Measurements from ENCODE around the gene SLC52A1.

SLC52A1 gene

GRCh38 chr17:5024604-5025003 is 10.6 kb downstream of the SLC52A1 start:
- no peak for TF ChIP-seq CTCF (IDR thresholded peaks at IDR 0.05; ENCODE audit: unreplicated experiment in 3 of 3)
- no peaks in the 10 kb centered on the region for H3K9me3 Mint-ChIP-seq
- no peaks in the 10 kb centered on the region for H3K4me1 Mint-ChIP-seq
- H3K27me3 Mint-ChIP-seq (ENCODE audit: low read depth), result peaks cover 2% of the 10 kb centered on the region
- H3K27ac Mint-ChIP-seq, result no peak overlapping the region
- H3K4me3 Mint-ChIP-seq, result no peak overlapping the region
- peaks cover 46% of the 10 kb centered on the region for H3K36me3 Mint-ChIP-seq (ENCODE audit: low read depth)

DNA sequence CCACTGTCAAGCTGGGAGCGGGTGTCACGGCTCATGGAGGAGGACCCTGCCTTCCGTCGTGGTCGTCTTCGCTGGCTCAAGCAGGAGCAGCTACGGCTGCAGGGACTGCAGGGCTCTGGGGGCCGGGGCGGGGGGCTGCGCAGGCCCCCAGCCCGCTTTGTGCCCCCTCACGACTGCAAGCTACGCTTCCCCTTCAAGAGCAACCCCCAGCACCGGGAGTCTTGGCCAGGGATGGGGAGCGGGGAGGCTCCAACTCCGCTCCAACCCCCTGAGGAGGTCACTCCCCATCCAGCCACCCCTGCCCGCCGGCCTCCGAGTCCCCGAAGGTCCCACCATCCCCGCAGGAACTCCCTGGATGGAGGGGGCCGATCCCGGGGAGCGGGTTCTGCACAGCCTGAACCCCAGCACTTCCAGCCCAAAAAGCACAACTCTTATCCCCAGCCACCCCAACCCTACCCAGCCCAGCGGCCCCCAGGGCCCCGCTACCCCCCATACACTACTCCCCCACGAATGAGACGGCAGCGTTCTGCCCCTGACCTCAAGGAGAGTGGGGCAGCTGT is 11.6 kb downstream of the SLC52A1 start:
- Mint-ChIP-seq H3K4me1 (no peaks in the 10 kb centered on the region), H3K27ac (no peak overlapping the region), H3K36me3 (ENCODE audit: low read depth) (peaks cover 55% of the 10 kb centered on the region), H3K27me3 (ENCODE audit: low read depth) (no peaks in the 10 kb centered on the region), H3K9me3 (no peaks in the 10 kb centered on the region), H3K4me3 (no peak overlapping the region)
- TF ChIP-seq CTCF (IDR thresholded peaks at IDR 0.05; ENCODE audit: unreplicated experiment in 3 of 3), result no peak

DNA sequence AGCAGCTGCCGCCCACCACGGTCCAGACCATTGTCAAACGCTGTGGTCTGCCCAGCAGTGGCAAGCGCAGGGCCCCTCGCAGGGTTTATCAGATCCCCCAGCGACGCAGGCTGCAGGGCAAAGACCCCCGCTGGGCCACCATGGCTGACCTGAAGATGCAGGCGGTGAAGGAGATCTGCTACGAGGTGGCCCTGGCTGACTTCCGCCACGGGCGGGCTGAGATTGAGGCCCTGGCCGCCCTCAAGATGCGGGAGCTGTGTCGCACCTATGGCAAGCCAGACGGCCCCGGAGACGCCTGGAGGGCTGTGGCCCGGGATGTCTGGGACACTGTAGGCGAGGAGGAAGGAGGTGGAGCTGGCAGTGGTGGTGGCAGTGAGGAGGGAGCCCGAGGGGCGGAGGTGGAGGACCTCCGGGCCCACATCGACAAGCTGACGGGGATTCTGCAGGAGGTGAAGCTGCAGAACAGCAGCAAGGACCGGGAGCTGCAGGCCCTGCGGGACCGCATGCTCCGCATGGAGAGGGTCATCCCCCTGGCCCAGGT is 13.0 kb downstream of the SLC52A1 start:
- TF ChIP-seq CTCF (IDR thresholded peaks at IDR 0.05; ENCODE audit: unreplicated experiment in 3 of 3), result no peak
- H3K36me3 Mint-ChIP-seq (ENCODE audit: low read depth), result peaks cover 57% of the 10 kb centered on the region
- H3K4me1 Mint-ChIP-seq, result no peaks in the 10 kb centered on the region
- no peaks in the 10 kb centered on the region for H3K9me3 Mint-ChIP-seq
- H3K4me3 Mint-ChIP-seq, result no peak overlapping the region
- no peaks in the 10 kb centered on the region for H3K27me3 Mint-ChIP-seq (ENCODE audit: low read depth)
- H3K27ac Mint-ChIP-seq, result no peak overlapping the region

DNA sequence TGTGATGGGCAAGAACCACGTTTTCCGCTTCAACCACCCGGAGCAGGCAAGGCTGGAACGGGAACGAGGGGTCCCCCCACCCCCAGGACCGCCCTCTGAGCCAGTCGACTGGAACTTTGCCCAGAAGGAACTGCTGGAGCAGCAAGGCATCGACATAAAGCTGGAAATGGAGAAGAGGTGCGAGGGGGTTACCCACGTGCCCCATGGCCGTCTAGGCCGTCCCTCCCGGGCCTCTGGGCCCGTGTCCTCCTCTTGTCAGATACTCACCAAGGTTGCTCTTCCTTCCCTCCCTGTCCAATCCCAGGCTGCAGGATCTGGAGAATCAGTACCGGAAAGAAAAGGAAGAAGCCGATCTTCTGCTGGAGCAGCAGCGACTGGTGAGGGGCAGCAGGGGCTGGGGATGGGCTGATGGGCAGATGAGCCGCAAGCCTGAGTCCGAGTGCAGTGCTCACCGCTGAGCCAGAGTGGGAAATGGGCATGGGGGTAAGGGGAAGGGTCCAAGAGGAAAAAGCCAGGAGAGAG is 14.7 kb downstream of the SLC52A1 start:
- TF ChIP-seq CTCF (IDR thresholded peaks at IDR 0.05; ENCODE audit: unreplicated experiment in 3 of 3), result no peak

GRCh38 chr17:5019475-5019956 is 15.7 kb downstream of the SLC52A1 start:
- peaks cover 54% of the 10 kb centered on the region for H3K36me3 Mint-ChIP-seq (ENCODE audit: low read depth)
- H3K9me3 Mint-ChIP-seq, result no peaks in the 10 kb centered on the region
- no peak overlapping the region for H3K4me3 Mint-ChIP-seq
- no peaks in the 10 kb centered on the region for H3K27me3 Mint-ChIP-seq (ENCODE audit: low read depth)
- TF ChIP-seq CTCF (IDR thresholded peaks at IDR 0.05; ENCODE audit: unreplicated experiment in 3 of 3), result no peak
- H3K27ac Mint-ChIP-seq, result no peak overlapping the region
- no peaks in the 10 kb centered on the region for H3K4me1 Mint-ChIP-seq

More for the DNA sequence above, 14.7 kb downstream of the SLC52A1 start:
- Mint-ChIP-seq H3K36me3 (ENCODE audit: low read depth) (peaks cover 58% of the 10 kb centered on the region), H3K27me3 (ENCODE audit: low read depth) (no peaks in the 10 kb centered on the region), H3K9me3 (no peaks in the 10 kb centered on the region), H3K4me3 (no peak overlapping the region), H3K4me1 (no peaks in the 10 kb centered on the region), H3K27ac (no peak overlapping the region)

DNA sequence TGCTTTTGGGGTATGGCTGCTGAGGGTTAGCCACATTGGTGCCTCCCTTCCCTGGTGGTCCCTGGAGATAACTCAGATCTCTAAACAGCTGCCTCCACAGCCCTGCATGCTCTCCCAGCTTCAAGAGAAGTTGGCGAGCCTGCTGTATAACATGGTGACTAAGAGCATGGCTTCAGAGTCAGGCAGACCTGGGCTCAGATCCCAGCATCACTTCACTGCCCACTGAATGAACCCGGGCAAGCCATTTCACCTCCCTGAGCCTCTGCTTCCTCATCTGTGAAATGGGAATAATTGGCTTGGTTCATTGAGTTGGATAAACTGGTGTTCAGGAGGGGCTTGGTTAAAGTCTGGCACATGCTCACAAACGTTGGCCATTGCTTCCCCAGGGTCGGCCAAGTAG is 20.9 kb downstream of the SLC52A1 start:
- Mint-ChIP-seq H3K4me1 (no peaks in the 10 kb centered on the region), H3K27me3 (ENCODE audit: low read depth) (no peaks in the 10 kb centered on the region)

More for the DNA sequence above, 20.9 kb downstream of the SLC52A1 start:
- Mint-ChIP-seq H3K9me3 (no peaks in the 10 kb centered on the region), H3K36me3 (ENCODE audit: low read depth) (peaks cover 42% of the 10 kb centered on the region), H3K27ac (no peak overlapping the region), H3K4me3 (no peak overlapping the region)
- TF ChIP-seq CTCF (IDR thresholded peaks at IDR 0.05; ENCODE audit: unreplicated experiment in 3 of 3), result no peak
